K562 (cell line): ENCODE results near the gene CD69. TPM values are rescaled to one million over a fixed set of nuclear protein-coding genes. Genes with fewer than 3 reads are reported as not detected.

Source experiments
- AFF1 ChIP-seq, 2 experiments: fragments of 450-650 bp; IDR thresholded peaks; 2 replicates each; pipeline ENCODE4 v1.6.1; 2018; ENCODE audit warnings: mild to moderate bottlenecking in 2 of 2, low read depth in 1 of 2; ENCODE audit not compliant: partially characterized antibody in 2 of 2
- C11orf30 ChIP-seq: fragments of 450-650 bp; IDR thresholded peaks from 2 replicates; pipeline ENCODE4 v1.6.1; 2016; ENCODE audit warnings: low read depth, mild to moderate bottlenecking
- FOXM1 ChIP-seq, 2 experiments: fragments of 450-650 bp in 1 of 2; sonication (generic) in 1 of 2; formaldehyde crosslinking in 1 of 2; IDR thresholded peaks; 2 replicates each; pipeline versions ENCODE4 v1.6.1 to v1.9.0; 2017 to 2022; ENCODE audit warnings: low read depth in 2 of 2, mild to moderate bottlenecking in 2 of 2, missing genetic modification reagents in 1 of 2, moderate library complexity in 1 of 2
- MBD2 ChIP-seq: sonication (generic); IDR thresholded peaks from 2 replicates; pipeline ENCODE4 v1.6.1; 2016; ENCODE audit warnings: low read depth, borderline replicate concordance
- MIER1 ChIP-seq: fragments of 450-650 bp; IDR thresholded peaks from 2 replicates; pipeline ENCODE4 v1.6.1; 2016; ENCODE audit warnings: antibody characterized with exemption, mild to moderate bottlenecking, low read depth
- MTF1 ChIP-seq: fragments of 250-450 bp; sonication (Bioruptor Pico); IDR thresholded peaks from 2 replicates; pipeline ENCODE4 v1.9.0; 2021; ENCODE audit warnings: moderate library complexity, mild to moderate bottlenecking, inconsistent platforms, borderline replicate concordance
- NFE2 ChIP-seq: IDR thresholded peaks from 2 replicates; pipeline ENCODE4 v1.6.1; 2014; ENCODE audit warnings: antibody characterized with exemption, low read depth
- PTRF ChIP-seq: fragments of 450-650 bp; IDR thresholded peaks from 2 replicates; pipeline ENCODE4 v1.6.1; 2016; ENCODE audit warnings: mild to moderate bottlenecking, missing genetic modification characterization, missing compliant biosample characterization
- RBM15 ChIP-seq: fragments of 200-400 bp; formaldehyde crosslinking; IDR thresholded peaks from 2 replicates; pipeline ENCODE4 v1.6.1; 2018; ENCODE audit warnings: mild to moderate bottlenecking, low read length, moderate library complexity; ENCODE audit not compliant: insufficient read depth
- SMARCE1 ChIP-seq: fragments of 450-650 bp; IDR thresholded peaks from 2 replicates; pipeline ENCODE4 v1.7.1; 2016; ENCODE audit warnings: mild to moderate bottlenecking
- polyA plus RNA-seq, 8 experiments: library from polyadenylated mRNA; depleted of rRNA in 4 of 8; stranded (reverse) in 5 of 8; unstranded in 3 of 8; fragments of >200 nt; fragmentation: Nextera tagmentation in 2 of 8; fragmentation: Illumina TruSeq in 1 of 8; extraction: Ambion mirVana in 2 of 8; extraction: Trizol in 1 of 8; gene quantifications; 2 replicates each; pipeline versions ENCODE4 v1.2.1 to v1.2.3, GENCODE V29; 2011 to 2014; ENCODE audit warnings: inconsistent platforms in 1 of 8, missing spikeins in 1 of 8
- total RNA-seq, 7 experiments: library from RNA; depleted of rRNA in 6 of 7; stranded (reverse); fragments of >200 nt in 6 of 7; fragmentation: Illumina TruSeq in 2 of 7; extraction: Trizol in 2 of 7; gene quantifications; 2 replicates each; pipeline versions ENCODE4 v1.2.1 to v1.2.3, GENCODE V29; 2011 to 2021; ENCODE audit warnings: low replicate concordance in 1 of 7
- TF ChIP-seq, protein P1 (sequence below): fragments of 250-450 bp; sonication (Bioruptor Pico); IDR thresholded peaks from 2 replicates; pipeline ENCODE4 v1.6.1; 2021; ENCODE audit warnings: mild to moderate bottlenecking
- TF ChIP-seq, protein P2 (sequence below): fragments of 450-650 bp; IDR thresholded peaks from 2 replicates; pipeline ENCODE4 v1.6.1; 2016; ENCODE audit warnings: low read depth

Gene CD69
- total and polyA plus RNA-seq, 9 of the 15 experiments (the other 6 are each of a cell fraction or from before 2014, with no cell fraction given) = 11.7 to 243 (median 54.4) TPM

DNA sequence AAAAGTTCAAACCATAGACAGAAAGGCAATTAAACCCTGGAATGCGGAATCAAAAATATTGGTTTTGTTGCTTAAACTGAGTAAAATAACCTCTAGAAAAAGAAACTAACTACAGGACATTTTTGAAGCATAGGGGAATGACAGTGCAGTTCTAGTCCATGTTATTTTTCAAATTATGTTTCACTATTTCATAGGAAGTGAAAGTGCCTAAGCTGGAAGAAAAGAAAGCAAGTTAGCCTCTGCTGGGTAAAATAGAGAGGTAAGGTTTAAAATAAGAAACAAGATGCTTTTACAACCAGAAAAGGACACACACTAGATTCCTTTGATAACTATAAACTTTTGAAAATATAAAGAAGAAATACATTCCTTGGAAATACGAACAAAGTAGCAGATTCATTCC, 28.9 kb downstream of the CD69 start (continued):
- TF ChIP-seq MIER1 = no peak
- TF ChIP-seq MTF1 (CRISPR knock-in tag) = no peak
- TF ChIP-seq, protein P1, sequence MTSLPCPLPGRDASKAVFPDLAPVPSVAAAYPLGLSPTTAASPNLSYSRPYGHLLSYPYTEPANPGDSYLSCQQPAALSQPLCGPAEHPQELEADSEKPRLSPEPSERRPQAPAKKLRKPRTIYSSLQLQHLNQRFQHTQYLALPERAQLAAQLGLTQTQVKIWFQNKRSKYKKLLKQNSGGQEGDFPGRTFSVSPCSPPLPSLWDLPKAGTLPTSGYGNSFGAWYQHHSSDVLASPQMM (CRISPR knock-in tag) = no peak
- TF ChIP-seq NFE2 = peak; percentile 69
- TF ChIP-seq, protein P2, sequence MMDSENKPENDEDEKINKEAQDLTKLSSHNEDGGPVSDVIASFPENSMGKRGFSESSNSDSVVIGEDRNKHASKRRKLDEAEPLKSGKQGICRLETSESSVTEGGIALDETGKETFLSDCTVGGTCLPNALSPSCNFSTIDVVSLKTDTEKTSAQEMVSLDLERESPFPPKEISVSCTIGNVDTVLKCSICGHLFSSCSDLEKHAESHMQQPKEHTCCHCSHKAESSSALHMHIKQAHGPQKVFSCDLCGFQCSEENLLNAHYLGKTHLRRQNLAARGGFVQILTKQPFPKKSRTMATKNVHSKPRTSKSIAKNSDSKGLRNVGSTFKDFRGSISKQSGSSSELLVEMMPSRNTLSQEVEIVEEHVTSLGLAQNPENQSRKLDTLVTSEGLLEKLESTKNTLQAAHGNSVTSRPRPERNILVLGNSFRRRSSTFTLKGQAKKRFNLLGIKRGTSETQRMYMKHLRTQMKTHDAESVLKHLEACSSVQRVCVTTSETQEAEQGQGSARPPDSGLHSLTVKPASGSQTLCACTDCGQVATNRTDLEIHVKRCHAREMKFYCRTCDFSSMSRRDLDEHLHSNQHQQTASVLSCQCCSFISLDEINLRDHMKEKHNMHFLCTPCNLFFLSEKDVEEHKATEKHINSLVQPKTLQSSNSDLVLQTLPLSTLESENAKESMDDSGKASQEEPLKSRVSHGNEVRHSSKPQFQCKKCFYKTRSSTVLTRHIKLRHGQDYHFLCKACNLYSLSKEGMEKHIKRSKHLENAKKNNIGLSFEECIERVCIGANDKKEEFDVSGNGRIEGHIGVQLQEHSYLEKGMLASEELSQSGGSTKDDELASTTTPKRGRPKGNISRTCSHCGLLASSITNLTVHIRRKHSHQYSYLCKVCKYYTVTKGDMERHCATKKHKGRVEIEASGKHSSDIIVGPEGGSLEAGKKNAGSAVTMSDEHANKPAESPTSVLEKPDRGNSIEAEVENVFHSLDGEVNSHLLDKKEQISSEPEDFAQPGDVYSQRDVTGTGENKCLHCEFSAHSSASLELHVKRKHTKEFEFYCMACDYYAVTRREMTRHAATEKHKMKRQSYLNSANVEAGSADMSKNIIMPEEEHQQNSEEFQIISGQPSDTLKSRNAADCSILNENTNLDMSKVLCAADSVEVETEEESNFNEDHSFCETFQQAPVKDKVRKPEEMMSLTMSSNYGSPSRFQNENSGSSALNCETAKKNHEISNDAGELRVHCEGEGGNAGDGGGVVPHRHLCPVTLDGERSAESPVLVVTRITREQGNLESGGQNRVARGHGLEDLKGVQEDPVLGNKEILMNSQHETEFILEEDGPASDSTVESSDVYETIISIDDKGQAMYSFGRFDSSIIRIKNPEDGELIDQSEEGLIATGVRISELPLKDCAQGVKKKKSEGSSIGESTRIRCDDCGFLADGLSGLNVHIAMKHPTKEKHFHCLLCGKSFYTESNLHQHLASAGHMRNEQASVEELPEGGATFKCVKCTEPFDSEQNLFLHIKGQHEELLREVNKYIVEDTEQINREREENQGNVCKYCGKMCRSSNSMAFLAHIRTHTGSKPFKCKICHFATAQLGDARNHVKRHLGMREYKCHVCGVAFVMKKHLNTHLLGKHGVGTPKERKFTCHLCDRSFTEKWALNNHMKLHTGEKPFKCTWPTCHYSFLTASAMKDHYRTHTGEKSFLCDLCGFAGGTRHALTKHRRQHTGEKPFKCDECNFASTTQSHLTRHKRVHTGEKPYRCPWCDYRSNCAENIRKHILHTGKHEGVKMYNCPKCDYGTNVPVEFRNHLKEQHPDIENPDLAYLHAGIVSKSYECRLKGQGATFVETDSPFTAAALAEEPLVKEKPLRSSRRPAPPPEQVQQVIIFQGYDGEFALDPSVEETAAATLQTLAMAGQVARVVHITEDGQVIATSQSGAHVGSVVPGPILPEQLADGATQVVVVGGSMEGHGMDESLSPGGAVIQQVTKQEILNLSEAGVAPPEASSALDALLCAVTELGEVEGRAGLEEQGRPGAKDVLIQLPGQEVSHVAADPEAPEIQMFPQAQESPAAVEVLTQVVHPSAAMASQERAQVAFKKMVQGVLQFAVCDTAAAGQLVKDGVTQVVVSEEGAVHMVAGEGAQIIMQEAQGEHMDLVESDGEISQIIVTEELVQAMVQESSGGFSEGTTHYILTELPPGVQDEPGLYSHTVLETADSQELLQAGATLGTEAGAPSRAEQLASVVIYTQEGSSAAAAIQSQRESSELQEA = no peak
- TF ChIP-seq SMARCE1 = no peak
- TF ChIP-seq PTRF (tag) = no peak
- TF ChIP-seq AFF1 (IDR thresholded peaks at IDR 0.05; ENCODE audit: low read depth in 1 of 2, partially characterized antibody in 2 of 2) = no peak
- TF ChIP-seq MBD2 = no peak
- TF ChIP-seq C11orf30 = peak; percentile 72
- TF ChIP-seq FOXM1 (IDR thresholded peaks at IDR 0.05; ENCODE audit: low read depth) = peak; percentile 74; the same call in 1 of the 2 replicates
- TF ChIP-seq FOXM1 (CRISPR knock-in tag; IDR thresholded peaks at IDR 0.05; ENCODE audit: low read depth) = no peak
- TF ChIP-seq RBM15 = no peak
